Stimulated activated CD8-positive, alpha-beta memory T cell treated with anti-CD3 and anti-CD28 coated beads, Interleukin-15, amount 100 ng/mL, for 24 hours (primary cell): ENCODE measurements around the gene FBXL2.
"Not testable (repeated sequence)": the region's sequence is repeated elsewhere in the genome, so short reads cannot be mapped to it uniquely, and the experiment has no call there.

Experiments
- DNase-seq: peaks from one replicate; pipeline ENCODE4 v3.0.0-alpha.2; 2020; ENCODE audit warnings: low read depth

Gene FBXL2

GRCh38 chr3:33386631-33387030 is 109.4 kb downstream of the FBXL2 start:
- no peak for DNase-seq

DNA sequence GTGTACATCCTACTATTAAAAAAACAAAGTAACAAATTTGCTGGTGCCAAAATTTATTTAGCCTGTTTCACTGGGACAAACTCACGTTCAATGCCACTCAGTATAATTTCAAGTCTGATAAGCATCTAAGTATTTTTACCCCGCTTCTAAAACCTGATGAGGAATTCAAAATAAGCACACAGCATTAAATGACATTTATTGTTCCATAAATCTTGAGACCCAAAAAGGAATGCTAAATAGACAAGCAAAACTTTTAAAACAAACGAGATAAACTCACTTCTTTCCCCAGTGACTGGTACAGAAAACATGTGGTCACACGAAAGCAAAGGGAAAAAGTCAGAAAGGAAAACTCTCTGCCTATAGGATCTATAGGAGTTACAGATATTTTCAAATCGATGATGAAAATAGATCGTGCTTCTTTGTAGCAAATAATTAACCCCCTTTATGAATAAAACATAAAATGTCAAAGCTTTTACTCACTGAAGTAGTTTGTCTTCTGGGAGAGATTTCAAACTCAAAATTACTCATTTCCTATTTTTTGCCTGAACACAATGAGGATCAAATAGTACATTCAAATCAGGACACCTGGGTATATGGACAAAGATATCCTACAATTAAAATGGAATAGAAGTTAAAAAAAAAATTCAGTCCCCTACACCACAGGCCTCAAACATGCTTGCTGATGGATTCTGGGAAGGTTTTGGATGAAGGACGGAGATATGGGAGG is 111.3 kb downstream of the FBXL2 start:
- no peak for DNase-seq

DNA sequence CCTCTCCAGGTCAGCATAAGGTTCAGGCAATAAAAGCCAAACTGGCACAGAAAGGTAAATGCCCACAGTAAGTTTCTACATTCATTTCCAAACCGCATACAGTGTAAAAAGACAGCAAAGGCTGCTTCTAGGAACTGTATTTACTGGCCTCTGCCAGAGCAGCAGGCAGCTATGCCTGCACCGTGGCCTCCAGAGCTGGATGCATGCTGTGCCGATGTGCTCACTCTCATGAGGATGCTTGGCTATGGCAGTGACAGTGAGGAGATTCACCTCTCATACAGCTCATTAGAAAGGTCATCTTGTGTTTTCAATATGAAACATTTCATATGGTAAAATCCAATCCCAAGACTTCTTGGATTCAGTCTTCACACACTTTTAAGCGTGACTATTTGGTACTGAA is 112.7 kb downstream of the FBXL2 start:
- DNase-seq: no peak

DNA sequence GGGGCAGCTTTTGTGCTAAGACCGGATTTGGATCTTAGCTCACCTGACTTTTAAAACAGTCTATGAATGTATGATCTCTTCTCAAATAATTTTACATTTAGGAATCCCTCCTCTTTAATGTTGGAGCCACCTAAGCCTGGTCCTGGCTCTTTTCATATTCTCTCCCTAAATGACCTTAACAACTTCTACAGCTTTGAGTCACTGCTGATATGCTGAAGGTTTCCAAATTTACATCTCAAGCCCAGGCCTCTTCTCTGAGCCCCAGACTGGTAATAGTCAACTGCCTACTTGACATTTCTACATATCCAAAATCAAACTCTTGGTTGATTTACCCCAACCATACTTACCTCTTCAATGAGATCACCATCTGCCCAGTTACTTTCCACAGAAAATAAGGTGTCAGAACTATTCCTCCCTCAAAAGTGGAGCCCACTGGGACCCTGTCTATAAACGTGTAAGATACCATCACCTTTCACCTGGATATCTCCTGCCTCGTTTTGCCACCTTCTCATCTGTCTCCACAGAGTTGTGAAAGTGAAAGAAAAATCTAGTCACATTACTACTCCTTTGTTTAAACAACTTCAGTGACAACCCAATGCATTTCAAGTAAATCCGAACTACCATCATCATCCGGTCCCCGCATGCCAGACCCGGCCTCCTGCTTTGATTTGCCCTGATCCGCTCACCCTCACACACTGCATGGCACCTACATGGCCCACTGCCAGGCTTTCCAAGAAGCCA is 114.2 kb downstream of the FBXL2 start:
- DNase-seq: no peak

GRCh38 chr3:33392144-33392543 is 114.9 kb downstream of the FBXL2 start:
- no peak for DNase-seq

GRCh38 chr3:33392703-33393125 is 115.5 kb downstream of the FBXL2 start:
- DNase-seq: no peak

GRCh38 chr3:33394403-33395054 is 117.3 kb downstream of the FBXL2 start:
- DNase-seq: no peak

DNA sequence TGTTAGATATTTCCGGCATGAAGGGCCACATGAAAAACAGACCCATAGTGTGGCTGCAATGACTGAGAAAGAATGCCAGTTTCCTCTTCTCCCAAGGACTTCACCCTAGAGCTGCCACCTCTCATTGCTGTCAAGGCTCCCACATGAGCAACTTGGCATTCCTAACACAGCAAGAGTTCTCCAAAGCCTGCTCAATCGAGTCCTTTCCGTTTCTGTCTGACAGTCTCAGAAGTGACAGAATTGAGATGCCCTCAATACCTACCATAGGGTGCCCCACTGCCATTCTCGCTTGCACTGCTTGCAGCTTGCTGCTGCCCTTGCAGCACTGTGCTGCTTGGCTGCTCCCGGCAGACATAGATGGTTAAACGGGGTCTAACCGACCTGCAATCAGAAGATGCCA is 118.7 kb downstream of the FBXL2 start:
- DNase-seq: no peak

DNA sequence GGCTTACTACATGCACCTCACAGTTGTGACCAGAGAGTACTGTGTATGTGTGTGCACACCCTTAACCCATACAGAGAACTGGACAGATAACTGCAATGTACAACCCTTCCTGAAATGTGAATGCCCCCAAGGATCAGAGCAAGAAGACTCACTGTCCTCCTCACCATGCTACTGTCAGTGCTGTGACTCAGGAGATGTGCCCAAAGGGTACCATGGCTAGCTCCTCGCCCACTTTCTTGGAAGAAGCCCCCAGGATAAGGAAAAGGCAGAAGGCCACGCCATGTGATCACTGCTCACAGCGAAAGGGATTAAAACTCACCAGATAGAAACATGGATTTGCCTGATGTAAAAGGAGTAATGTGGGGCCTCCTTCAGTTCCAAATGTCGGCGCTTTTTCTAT is 121.2 kb downstream of the FBXL2 start:
- DNase-seq: no peak

GRCh38 chr3:33401781-33402180 is 124.5 kb downstream of the FBXL2 start:
- no peak for DNase-seq

- DNase-seq: no peak
Observed at GRCh38 chr3:33402936-33403335, 125.7 kb downstream of the FBXL2 start.

DNA sequence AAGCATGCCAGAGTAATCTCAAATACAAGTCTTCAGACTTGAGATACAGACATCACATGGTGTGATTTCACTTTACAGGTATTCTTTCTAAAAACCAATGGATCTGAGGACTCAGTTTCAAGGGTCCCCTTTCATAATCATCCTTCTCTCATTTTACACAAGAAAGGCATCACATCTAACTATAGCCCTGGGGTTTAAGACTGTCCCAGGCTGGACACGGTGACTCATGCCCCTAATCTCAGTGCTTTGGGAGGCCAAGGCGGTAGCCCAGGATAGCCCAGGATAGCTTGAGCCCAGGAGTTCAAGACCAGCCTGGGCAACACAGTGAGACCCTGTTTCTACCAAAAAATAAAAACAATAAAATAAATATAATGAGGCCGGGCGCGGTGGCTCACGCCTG is 126.5 kb downstream of the FBXL2 start:
- no peak for DNase-seq

DNA sequence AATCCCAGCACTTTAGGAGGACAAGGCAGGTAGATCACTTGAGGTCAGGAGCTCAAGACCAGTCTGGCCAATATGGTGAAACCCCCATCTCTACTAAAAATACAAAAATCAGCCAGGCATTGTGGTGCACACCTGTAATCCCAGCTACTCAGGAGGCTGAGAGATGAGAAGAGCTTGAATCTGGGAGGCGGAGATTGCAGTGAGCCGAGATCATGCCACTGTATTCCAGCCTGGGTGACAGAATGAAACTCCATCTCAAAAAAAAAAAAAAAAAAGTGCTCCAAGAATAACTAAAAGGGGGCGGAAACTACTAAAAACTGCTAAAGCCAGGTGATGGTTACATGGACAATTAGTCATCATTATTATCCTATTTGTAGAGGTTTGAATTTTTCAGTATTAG is 133.6 kb downstream of the FBXL2 start:
- not testable (repeated sequence) for DNase-seq

- DNase-seq: no peak
Observed at GRCh38 chr3:33417066-33417673, 139.9 kb downstream of the FBXL2 start.

GRCh38 chr3:33419948-33420347 is 142.7 kb downstream of the FBXL2 start:
- no peak for DNase-seq

GRCh38 chr3:33420966-33421365 is 143.7 kb downstream of the FBXL2 start:
- no peak for DNase-seq

- DNase-seq: no peak
Observed at GRCh38 chr3:33424606-33425452, 147.6 kb downstream of the FBXL2 start.

GRCh38 chr3:33425453-33425852 is 148.2 kb downstream of the FBXL2 start:
- no peak for DNase-seq

DNA sequence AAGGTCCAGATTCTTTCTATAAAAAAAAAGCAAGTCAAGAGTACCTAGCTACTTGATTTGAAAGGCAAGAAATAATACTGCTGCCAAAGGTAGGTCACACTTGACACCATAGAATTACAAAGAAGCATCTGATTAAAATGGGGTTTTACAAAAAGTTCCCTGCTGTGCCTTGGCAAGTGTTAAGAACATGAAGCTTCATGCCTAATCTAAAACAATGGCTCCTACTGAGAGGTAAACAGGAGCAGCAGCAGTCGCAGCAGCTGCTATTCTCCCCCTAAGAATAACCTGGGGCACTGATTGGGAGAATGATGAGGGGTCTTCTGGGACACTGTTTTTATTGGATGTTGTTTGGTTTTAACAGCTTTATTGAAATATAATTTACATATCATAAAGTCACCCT is 148.8 kb downstream of the FBXL2 start:
- DNase-seq: no peak

DNA sequence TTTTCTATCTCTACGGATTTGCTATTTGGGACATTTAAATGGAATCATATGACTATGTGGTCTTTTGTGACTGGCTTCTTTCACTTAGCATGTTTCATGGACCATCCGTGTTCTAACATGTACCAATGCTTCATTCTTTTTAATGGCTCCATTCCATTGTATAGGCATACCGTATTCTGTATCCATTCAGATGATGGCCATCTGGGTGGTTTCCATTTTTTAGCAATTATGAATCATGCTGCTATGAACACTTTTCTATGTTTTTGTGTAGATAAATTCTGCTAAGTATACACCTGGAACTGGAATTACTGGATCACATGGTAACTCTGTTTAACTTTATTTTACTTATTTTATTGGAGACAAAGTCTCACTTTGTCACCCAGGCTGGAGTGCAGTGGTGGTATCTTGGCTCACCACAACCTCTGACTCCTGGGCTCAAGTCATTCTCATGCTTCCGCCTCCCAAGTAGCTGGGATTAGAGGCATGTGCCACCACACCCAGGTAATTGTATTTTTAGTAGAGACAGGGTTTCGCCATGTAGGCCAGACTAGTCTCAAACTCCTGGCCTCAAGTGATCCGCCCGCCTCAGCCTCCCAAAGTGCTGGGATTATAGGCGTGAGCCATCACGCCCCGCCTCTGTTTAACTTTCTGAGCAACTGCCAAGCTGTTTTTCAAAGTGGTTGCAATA is 149.5 kb downstream of the FBXL2 start:
- no peak for DNase-seq

DNA sequence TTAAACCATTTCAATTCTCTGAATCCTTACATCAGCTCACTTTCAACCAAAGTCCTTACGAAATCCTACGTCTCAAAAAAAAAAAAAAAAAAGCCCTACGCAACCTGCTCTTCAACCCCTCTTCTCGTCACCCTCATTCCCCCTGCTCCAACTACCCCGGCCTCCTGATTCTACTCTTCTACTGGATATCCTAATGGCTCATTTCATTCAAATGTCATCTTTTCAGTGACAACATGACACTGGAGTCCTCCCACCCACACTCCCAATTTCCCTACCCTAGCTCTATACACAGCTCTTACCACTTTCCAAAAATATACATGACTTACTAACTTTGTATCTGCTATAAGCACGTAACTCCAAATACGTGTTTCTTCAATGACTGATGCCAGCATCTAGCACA is 151.5 kb downstream of the FBXL2 start:
- DNase-seq: no peak
